Tibial artery (tissue), 4 donors: ENCODE results near the gene SMIM35.

ENCODE experiments used
- DNase-seq, 2 donors: peaks; one replicate each; pipeline ENCODE4 v3.0.0-alpha.2; 2019
- H3K27ac ChIP-seq, 2 donors: fragments of 200-600 bp; sonication (generic) in 1 of 2; 1 replicate in 1 of 2; 2 replicates in 1 of 2; pipeline ENCODE4 v1.5.1; 2018 to 2019; ENCODE audit warnings: mild to moderate bottlenecking in 1 of 2
- H3K27me3 ChIP-seq, 2 donors: fragments of 200-600 bp; sonication (generic) in 1 of 2; one replicate each; pipeline versions ENCODE4 v1.5.1 to v1.6.0; 2016 to 2019
- H3K36me3 ChIP-seq, 3 donors: fragments of 200-600 bp; sonication (generic) in 2 of 3; one replicate each; pipeline ENCODE4 v1.5.1; 2016 to 2019; ENCODE audit warnings: mild to moderate bottlenecking in 2 of 3
- H3K4me1 ChIP-seq, 4 donors: fragments of 200-600 bp; sonication (generic) in 2 of 4; 1 replicate in 3 of 4; 2 replicates in 1 of 4; pipeline ENCODE4 v1.5.1; 2016 to 2019
- H3K4me3 ChIP-seq, 2 donors: fragments of 200-600 bp; sonication (generic) in 1 of 2; 1 replicate in 1 of 2; 2 replicates in 1 of 2; pipeline ENCODE4 v1.5.1; 2018 to 2019; ENCODE audit warnings: mild to moderate bottlenecking in 2 of 2
- H3K9me3 ChIP-seq, 3 donors: fragments of 200-600 bp; sonication (generic) in 1 of 3; one replicate each; pipeline ENCODE4 v1.5.1; 2016 to 2019
- intact Hi-C: fragments of 100-400 bp; cut with DNase I; formaldehyde crosslinking; loops from one replicate; pipeline ENCODE4 v1.15.0; 2023; ENCODE audit warnings: low total_unique reads
- TF ChIP-seq, protein P1 (sequence below), 2 experiments: fragments of 200-600 bp in 1 of 2; fragments of 450-650 bp in 1 of 2; IDR thresholded peaks; one replicate each; pipeline ENCODE4 v1.5.1; 2017 to 2019; ENCODE audit warnings: antibody characterized with exemption in 2 of 2, mild to moderate bottlenecking in 1 of 2, moderate library complexity in 1 of 2

The SMIM35 gene

DNA sequence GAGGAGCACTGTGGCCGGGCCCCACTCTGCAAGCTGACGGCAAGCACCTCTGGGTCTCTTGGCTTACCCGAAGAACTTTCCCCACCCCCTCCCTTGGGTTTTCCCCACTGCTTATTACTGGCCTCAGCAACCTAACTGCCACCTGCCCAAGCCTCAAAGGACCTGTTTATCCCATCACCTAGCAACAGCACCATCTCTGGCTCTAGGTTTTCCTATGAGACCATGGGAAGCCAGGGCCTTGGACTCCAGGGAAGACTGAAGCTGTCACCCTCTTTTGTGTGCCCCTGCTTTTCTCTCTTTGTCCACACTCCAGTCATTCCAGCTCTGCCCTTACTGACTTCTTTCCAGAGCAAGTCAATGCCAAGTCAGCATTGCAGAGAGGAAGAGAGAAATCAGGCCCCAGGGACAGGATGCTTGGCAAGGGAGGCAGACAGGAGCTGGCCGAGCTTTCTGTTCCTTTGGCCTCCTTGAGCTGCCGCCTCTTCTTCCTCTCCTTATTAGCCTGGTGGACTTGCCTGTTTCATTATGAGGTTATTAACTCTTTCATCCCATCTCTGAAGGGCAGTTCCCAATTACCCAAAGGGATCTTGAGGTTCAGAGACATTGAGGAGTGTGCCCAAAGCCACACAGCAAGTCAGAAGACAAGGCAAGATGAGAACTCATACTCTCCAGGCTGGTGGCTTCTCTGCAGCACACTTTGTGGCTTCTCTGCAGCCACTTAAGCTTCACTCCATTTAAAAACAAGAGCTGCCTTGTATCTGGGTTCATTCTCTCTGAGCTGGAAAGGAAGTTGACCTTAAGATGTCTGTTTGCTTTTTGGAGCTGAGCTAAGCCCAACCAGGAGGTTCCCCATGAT, at the start of gene SMIM35:
TSS of gene SMIM35 (minus strand) at position 51 of the 856 bp plus-strand sequence. CDS start 206 bp downstream, outside the sequence.
- TF ChIP-seq, protein P1, sequence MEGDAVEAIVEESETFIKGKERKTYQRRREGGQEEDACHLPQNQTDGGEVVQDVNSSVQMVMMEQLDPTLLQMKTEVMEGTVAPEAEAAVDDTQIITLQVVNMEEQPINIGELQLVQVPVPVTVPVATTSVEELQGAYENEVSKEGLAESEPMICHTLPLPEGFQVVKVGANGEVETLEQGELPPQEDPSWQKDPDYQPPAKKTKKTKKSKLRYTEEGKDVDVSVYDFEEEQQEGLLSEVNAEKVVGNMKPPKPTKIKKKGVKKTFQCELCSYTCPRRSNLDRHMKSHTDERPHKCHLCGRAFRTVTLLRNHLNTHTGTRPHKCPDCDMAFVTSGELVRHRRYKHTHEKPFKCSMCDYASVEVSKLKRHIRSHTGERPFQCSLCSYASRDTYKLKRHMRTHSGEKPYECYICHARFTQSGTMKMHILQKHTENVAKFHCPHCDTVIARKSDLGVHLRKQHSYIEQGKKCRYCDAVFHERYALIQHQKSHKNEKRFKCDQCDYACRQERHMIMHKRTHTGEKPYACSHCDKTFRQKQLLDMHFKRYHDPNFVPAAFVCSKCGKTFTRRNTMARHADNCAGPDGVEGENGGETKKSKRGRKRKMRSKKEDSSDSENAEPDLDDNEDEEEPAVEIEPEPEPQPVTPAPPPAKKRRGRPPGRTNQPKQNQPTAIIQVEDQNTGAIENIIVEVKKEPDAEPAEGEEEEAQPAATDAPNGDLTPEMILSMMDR (IDR thresholded peaks at IDR 0.05): no peak
- Histone ChIP-seq H3K27me3 (peaks cover 0 to 19% of the 10 kb centered on the region in 2 donors), H3K4me1 (peaks cover 0 to 6% (median 0%) of the 10 kb centered on the region in 4 donors), H3K36me3 (no peaks in the 10 kb centered on the region), H3K27ac (no peak within 1 kb of the TSS), H3K9me3 (peaks cover 0 to 8% (median 0%) of the 10 kb centered on the region in 3 donors), H3K4me3 (no peak within 1 kb of the TSS)
- DNase-seq: no peak
- intact Hi-C loops: no loop called here

DNA sequence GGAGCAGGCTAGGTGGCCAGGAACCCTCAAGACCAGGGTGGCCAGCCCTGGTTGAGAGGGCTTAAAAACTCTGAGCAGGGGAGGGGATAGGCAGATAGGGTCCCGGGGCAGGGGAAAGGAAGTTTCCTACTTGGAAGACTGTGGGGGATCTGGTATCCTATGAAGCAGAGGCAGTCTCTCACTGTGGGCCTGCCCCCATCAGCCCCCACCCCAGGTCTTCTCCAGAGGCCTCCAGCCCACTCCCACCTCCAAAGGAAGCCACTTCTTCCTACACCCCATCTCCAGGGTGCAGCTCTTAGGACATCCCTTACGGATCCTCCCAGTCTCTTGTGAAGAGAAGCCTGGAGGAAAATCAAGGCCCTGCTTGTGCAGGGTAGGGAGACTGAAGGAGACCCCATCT, 49.6 kb upstream of the SMIM35 start:
- Histone ChIP-seq H3K4me1 (no peaks in the 10 kb centered on the region), H3K27ac (no peak overlapping the region), H3K27me3 (peaks cover 0 to 63% of the 10 kb centered on the region in 2 donors), H3K9me3 (no peaks in the 10 kb centered on the region), H3K36me3 (no peaks in the 10 kb centered on the region), H3K4me3 (no peak overlapping the region)
- DNase-seq: no peak
- TF ChIP-seq, protein P1 (IDR thresholded peaks at IDR 0.05): no peak
- intact Hi-C loops: no loop called here

DNA sequence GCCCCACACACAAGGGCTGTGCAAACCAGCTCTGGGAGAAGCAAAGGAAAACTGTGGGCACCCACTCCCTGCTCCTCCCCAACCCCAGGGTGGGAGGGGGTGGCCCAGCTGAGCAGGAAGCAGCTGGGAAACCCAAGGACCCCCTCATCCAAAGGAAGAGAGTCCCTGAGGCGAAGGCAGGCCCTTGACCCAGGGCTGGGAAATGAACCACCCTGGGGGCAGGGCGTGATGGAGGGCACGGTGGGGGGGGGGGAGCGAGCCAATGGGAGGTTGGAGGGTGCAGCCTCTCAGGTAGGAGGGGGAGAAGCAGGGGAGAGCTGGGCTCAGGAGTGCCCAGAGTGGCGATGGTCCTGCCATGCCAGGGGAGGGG, 49.0 kb upstream of the SMIM35 start:
- no peak overlapping the region for H3K27ac ChIP-seq
- H3K4me3 ChIP-seq: no peak overlapping the region
- no peak for DNase-seq
- no peaks in the 10 kb centered on the region for H3K9me3 ChIP-seq
- no peaks in the 10 kb centered on the region for H3K4me1 ChIP-seq
- TF ChIP-seq, protein P1 (IDR thresholded peaks at IDR 0.05): no peak
- H3K27me3 ChIP-seq: peaks cover 0 to 57% of the 10 kb centered on the region in 2 donors
- no peaks in the 10 kb centered on the region for H3K36me3 ChIP-seq
- intact Hi-C loops: no loop called here

DNA sequence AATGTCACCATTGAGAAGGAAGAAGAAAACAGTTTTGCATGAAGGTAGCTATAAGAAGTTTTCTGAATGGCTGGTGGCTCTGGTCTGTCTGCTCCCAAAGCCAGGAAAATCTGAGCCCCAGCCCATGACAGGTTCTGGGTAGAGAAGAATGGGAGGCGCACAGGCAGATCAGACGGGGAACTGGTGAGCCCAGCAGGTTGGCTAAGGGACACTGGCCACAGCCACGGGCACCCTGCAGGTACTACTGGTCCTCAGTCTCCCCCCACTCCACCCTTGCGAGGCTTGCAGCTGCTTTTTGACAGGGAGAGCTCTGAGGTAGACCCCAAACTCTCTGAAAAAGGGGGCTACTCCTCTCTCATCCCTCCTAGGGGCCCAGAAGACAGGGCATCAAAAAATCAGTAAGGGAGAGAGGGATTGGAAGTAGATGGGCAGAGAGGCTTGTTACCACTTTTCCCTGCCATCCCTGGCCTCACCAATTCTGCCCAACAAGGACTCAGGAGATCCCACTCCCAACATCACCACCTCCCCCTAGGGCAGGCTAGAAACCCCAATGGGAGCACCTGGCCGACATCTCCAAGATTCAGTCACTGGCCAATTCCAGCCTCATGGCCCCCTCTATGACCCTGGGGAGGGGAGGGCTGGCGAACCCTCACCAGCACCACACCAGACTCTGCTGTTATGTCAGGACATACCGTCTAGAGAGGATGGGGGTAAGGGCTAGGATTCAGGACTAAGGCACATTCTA, 48.5 kb upstream of the SMIM35 start:
- intact Hi-C loops: no loop called here
- Histone ChIP-seq H3K4me3 (no peak overlapping the region), H3K9me3 (no peaks in the 10 kb centered on the region), H3K36me3 (no peaks in the 10 kb centered on the region), H3K27me3 (peaks cover 0 to 52% of the 10 kb centered on the region in 2 donors), H3K4me1 (no peaks in the 10 kb centered on the region), H3K27ac (no peak overlapping the region)
- DNase-seq: no peak
- TF ChIP-seq, protein P1 (IDR thresholded peaks at IDR 0.05): no peak

DNA sequence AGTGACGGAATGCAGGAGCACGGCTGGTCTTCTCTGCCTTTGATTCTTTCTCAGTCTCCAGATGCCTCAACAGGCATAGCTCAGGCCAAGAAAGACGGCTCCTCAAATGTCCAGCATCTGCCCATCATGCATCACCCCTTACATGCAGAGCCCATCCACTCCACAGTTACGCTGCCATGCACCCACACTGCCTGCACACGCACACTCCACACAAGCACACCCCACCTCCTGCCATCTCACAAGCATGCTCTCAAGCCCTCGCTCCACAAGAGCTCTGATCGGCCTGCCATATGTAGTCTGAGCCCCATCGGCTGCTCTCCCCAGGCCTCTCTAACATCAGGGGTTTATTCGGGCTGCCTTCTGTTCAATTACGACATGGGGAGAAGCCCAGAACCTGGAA, 47.1 kb upstream of the SMIM35 start:
- no peaks in the 10 kb centered on the region for H3K9me3 ChIP-seq
- no peak for DNase-seq
- intact Hi-C loops: no loop called here
- TF ChIP-seq, protein P1 (IDR thresholded peaks at IDR 0.05): no peak
- H3K4me1 ChIP-seq: peaks cover 0 to under 1% (median 0%) of the 10 kb centered on the region in 4 donors
- no peak overlapping the region for H3K4me3 ChIP-seq
- H3K27me3 ChIP-seq: peaks cover 0 to 50% of the 10 kb centered on the region in 2 donors
- H3K36me3 ChIP-seq: no peaks in the 10 kb centered on the region
- H3K27ac ChIP-seq: no peak overlapping the region
